ENCODE measurements around the gene ZNF385A.
"Not testable (repeated sequence)": the region's sequence is repeated elsewhere in the genome, so short reads cannot be mapped to it uniquely, and the experiment has no call there.

DNA sequence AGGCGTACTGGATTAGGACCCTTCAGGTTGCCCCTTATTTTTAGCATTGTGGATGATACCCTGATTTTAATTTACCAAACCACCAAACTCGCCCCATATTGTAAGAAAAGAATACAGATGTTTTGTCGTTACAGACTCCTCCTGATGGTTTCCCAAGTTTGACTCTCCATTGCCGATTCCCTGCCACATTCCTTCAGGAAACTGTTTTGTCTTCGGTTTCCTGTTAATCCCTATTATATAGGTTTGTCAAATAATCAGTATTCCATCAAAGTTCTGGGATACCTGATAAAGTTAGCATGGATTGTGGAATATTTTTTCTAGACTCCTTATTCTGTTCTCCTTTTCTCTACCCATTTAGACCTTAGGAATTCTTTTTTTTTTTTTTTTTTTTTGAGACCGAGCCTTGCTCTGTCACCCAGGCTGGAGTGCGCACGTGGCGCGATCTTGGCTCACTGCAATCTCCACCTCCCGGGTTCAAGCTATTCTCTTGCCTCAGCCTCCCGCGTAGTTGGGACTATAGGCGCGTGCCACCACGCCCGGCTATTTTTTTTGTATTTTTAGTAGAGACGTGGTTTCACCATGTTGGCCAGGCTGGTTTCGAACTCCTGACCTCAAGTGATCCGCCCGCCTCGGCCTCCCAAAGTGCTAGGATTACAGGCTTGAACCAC lies 59.0 kb downstream of the ZNF385A start:
- TF ChIP-seq, protein P1, sequence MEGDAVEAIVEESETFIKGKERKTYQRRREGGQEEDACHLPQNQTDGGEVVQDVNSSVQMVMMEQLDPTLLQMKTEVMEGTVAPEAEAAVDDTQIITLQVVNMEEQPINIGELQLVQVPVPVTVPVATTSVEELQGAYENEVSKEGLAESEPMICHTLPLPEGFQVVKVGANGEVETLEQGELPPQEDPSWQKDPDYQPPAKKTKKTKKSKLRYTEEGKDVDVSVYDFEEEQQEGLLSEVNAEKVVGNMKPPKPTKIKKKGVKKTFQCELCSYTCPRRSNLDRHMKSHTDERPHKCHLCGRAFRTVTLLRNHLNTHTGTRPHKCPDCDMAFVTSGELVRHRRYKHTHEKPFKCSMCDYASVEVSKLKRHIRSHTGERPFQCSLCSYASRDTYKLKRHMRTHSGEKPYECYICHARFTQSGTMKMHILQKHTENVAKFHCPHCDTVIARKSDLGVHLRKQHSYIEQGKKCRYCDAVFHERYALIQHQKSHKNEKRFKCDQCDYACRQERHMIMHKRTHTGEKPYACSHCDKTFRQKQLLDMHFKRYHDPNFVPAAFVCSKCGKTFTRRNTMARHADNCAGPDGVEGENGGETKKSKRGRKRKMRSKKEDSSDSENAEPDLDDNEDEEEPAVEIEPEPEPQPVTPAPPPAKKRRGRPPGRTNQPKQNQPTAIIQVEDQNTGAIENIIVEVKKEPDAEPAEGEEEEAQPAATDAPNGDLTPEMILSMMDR (conservative IDR thresholded peaks at IDR 0.05; ENCODE audit: low read depth, low read length) = not testable (repeated sequence)
- not testable (repeated sequence) for TF ChIP-seq EZH2 (IDR thresholded peaks at IDR 0.05; ENCODE audit: borderline replicate concordance, low read depth, low read length, poor library complexity, severe bottlenecking)

Measured in A673 (cell line).